Activated T-helper 1 cell treated with anti-CD3 and anti-CD28 coated beads, Interleukin-12 subunit alpha, Interleukin-12 subunit beta, Interleukin-2, Interleukin-4 antibody, amounts not matched to agents 30 ng/mL and 10 ng/mL and 1 ng/mL, durations not matched to agents 14 hours and 24 hours and 36 hours (primary cell): ENCODE measurements around the gene ECT2. TPM values are rescaled to one million over a fixed set of nuclear protein-coding genes. Genes with fewer than 3 reads are reported as not detected.

ENCODE experiments used
- DNase-seq: peaks from one replicate; pipeline ENCODE4 v3.0.0; 2021; ENCODE audit warnings: low spot score
- H3K27ac Mint-ChIP-seq: one replicate; pipeline ENCODE4 v1.8.0; 2021; ENCODE audit warnings: mild to moderate bottlenecking, mixed read lengths
- H3K27me3 Mint-ChIP-seq: one replicate; pipeline ENCODE4 v1.8.0; 2022; ENCODE audit warnings: mild to moderate bottlenecking, moderate library complexity, mixed read lengths; ENCODE audit not compliant: insufficient read depth
- H3K36me3 Mint-ChIP-seq: one replicate; pipeline ENCODE4 v1.8.0; 2021; ENCODE audit warnings: low read depth, mixed read lengths
- H3K4me1 Mint-ChIP-seq: one replicate; pipeline ENCODE4 v1.8.0; 2021; ENCODE audit warnings: low read depth, mixed read lengths
- H3K4me3 Mint-ChIP-seq: one replicate; pipeline ENCODE4 v1.8.0; 2021; ENCODE audit warnings: mild to moderate bottlenecking, moderate library complexity, mixed read lengths
- H3K9me3 Mint-ChIP-seq: one replicate; pipeline ENCODE4 v1.8.0; 2021; ENCODE audit warnings: mixed read lengths
- intact Hi-C: fragments of 100-400 bp; cut with micrococcal nuclease; formaldehyde crosslinking; loops from one replicate; pipeline ENCODE4 v1.15.1; 2024
- total RNA-seq: library from RNA; stranded (reverse); gene quantifications from 2 replicates; pipeline ENCODE4 v1.2.3, GENCODE V29; 2022

Gene ECT2
- total RNA-seq, 1 donor from 2014 or later, result 34.5 TPM

DNA sequence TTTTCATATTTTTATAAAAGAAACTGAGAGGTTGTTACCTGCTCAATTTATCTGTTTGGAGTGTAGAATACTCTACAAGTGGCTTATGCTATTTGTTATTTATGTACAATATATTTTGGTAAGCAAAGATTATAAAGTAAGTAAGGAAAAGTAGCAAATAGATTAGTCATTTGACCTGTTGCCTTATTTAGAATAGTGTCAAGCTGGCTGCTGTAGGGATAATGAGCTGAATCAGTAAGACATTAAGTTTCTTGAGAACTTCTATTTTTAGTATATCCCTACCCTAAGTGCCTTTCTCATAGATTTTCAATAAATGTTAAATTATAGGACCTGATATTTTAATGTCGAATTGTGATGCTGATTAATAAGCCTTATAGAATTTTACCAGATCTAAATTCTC is 37.2 kb downstream of the ECT2 start:
- Mint-ChIP-seq H3K27me3 (no peaks in the 10 kb centered on the region), H3K4me1 (peaks cover 6% of the 10 kb centered on the region), H3K36me3 (peaks cover 44% of the 10 kb centered on the region), H3K9me3 (no peaks in the 10 kb centered on the region), H3K27ac (no peak overlapping the region), H3K4me3 (no peak overlapping the region)
- intact Hi-C loops, result no loop called here
- DNase-seq, result no peak

DNA sequence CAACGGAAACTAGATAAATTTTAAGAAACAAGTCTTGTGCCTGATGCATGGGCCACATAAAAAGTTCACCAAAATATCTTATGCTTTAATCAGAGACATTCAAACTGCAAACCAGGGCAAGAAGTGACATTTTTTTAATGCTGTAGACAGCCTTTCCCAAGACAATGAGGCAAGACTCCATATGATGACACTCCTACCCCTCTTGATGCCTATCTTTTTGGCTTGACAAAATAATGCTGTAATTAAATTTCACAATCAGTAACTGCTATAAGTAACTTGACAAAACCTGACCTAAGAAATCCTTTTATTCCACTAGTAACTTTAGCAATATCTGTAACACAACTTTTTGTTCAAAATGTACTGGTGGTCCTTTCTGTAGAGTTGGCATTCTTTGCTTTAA is 48.7 kb downstream of the ECT2 start:
- peaks cover 19% of the 10 kb centered on the region for H3K36me3 Mint-ChIP-seq
- peaks cover 11% of the 10 kb centered on the region for H3K4me1 Mint-ChIP-seq
- H3K27ac Mint-ChIP-seq, result no peak overlapping the region
- intact Hi-C loops, result no loop called here
- DNase-seq, result no peak
- no peaks in the 10 kb centered on the region for H3K27me3 Mint-ChIP-seq
- no peaks in the 10 kb centered on the region for H3K9me3 Mint-ChIP-seq
- H3K4me3 Mint-ChIP-seq, result no peak overlapping the region

DNA sequence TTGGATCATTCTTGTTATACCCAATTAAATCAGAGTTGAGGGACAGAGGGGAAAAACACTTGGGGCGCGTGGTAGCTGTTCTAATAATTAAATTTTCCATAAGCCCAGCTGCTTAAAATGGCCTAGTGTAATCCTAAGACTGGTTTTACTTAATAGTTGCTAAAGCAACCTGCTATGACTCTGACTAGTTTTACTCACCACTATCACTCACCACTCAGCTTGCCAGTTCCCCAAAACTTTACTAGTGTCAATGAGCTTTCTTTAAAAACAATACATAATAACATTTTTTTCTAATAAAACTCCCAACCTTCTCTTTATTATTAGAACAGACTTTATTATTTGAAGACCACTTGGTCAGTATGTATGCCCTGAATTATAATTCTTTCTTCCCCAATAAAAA is 49.6 kb downstream of the ECT2 start:
- no peak overlapping the region for H3K27ac Mint-ChIP-seq
- H3K4me3 Mint-ChIP-seq, result no peak overlapping the region
- intact Hi-C loops, result no loop called here
- peaks cover 21% of the 10 kb centered on the region for H3K36me3 Mint-ChIP-seq
- H3K4me1 Mint-ChIP-seq, result peaks cover 11% of the 10 kb centered on the region
- H3K27me3 Mint-ChIP-seq, result no peaks in the 10 kb centered on the region
- H3K9me3 Mint-ChIP-seq, result no peaks in the 10 kb centered on the region
- DNase-seq, result no peak

- H3K27me3 Mint-ChIP-seq, result no peaks in the 10 kb centered on the region
- peaks cover 27% of the 10 kb centered on the region for H3K36me3 Mint-ChIP-seq
- DNase-seq, result no peak
- intact Hi-C loops, result no loop called here
- peak overlapping the region; percentile 14 for H3K27ac Mint-ChIP-seq
- no peaks in the 10 kb centered on the region for H3K9me3 Mint-ChIP-seq
- peaks cover 11% of the 10 kb centered on the region for H3K4me1 Mint-ChIP-seq
- no peak overlapping the region for H3K4me3 Mint-ChIP-seq
Measured at GRCh38 chr3:172803489-172803888, 53.0 kb downstream of the ECT2 start.

GRCh38 chr3:172804323-172804722 is 53.8 kb downstream of the ECT2 start:
- H3K36me3 Mint-ChIP-seq, result peaks cover 26% of the 10 kb centered on the region
- H3K27ac Mint-ChIP-seq, result no peak overlapping the region
- DNase-seq, result no peak
- H3K27me3 Mint-ChIP-seq, result no peaks in the 10 kb centered on the region
- H3K9me3 Mint-ChIP-seq, result no peaks in the 10 kb centered on the region
- no peak overlapping the region for H3K4me3 Mint-ChIP-seq
- intact Hi-C loops, result no loop called here
- H3K4me1 Mint-ChIP-seq, result peaks cover 11% of the 10 kb centered on the region

DNA sequence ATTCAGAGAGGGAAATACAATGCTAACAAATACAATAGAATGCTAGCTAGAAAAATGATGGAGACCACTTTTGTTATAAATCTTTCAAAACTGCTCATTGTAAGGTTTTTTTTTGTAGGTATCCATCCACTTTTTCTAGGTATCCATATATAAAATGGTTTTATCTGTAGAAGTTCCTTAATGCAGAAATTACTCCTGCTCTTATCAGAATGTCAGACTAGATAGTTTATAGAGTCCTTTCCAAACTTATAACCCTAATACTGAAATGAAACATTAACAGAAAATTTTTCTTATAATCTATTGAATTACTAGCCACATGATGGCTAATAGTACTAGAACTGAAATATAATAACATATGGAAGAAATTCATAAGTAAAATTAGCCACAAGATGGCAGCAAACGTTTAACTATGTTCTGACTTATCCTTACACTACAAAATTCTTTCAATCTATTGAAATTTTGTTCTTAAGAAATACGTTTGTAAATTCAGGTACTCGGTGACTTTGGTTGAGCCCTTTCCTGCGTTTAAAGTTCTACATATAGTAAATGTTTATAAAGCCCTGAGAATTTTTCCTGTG is 58.5 kb downstream of the ECT2 start:
- H3K4me1 Mint-ChIP-seq, result no peaks in the 10 kb centered on the region
- intact Hi-C loops, result no loop called here
- DNase-seq, result no peak
- H3K36me3 Mint-ChIP-seq, result peaks cover 23% of the 10 kb centered on the region
- H3K27ac Mint-ChIP-seq, result no peak overlapping the region
- no peaks in the 10 kb centered on the region for H3K27me3 Mint-ChIP-seq
- H3K4me3 Mint-ChIP-seq, result no peak overlapping the region
- no peaks in the 10 kb centered on the region for H3K9me3 Mint-ChIP-seq

DNA sequence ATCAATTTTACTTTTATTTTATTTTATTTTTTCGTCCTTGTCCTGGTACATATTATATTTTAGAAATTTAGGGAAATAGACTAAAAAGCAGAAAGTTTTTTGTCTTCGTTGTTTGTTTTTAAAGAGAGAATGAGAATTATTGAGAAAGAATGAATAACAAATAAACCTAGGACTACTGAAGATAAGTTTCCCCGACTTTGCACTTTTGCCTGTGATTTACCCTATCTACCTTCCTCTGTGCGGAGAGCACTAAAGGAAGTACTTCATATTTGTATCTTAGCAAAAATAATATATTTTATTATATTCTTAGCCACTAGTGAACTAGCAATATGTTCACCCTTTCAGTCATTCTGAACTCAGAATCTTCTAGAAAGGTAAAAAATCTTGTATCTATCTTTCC is 60.6 kb downstream of the ECT2 start:
- Mint-ChIP-seq H3K4me1 (no peaks in the 10 kb centered on the region), H3K27me3 (no peaks in the 10 kb centered on the region), H3K9me3 (no peaks in the 10 kb centered on the region), H3K27ac (no peak overlapping the region), H3K4me3 (no peak overlapping the region), H3K36me3 (peaks cover 17% of the 10 kb centered on the region)
- intact Hi-C loops, result no loop called here
- DNase-seq, result no peak

- no peaks in the 10 kb centered on the region for H3K9me3 Mint-ChIP-seq
- H3K27ac Mint-ChIP-seq, result no peak overlapping the region
- DNase-seq, result no peak
- H3K4me1 Mint-ChIP-seq, result no peaks in the 10 kb centered on the region
- intact Hi-C loops, result no loop called here
- H3K36me3 Mint-ChIP-seq, result peaks cover 17% of the 10 kb centered on the region
- H3K27me3 Mint-ChIP-seq, result no peaks in the 10 kb centered on the region
- H3K4me3 Mint-ChIP-seq, result no peak overlapping the region
Measured at GRCh38 chr3:172813462-172813861, 62.9 kb downstream of the ECT2 start.

DNA sequence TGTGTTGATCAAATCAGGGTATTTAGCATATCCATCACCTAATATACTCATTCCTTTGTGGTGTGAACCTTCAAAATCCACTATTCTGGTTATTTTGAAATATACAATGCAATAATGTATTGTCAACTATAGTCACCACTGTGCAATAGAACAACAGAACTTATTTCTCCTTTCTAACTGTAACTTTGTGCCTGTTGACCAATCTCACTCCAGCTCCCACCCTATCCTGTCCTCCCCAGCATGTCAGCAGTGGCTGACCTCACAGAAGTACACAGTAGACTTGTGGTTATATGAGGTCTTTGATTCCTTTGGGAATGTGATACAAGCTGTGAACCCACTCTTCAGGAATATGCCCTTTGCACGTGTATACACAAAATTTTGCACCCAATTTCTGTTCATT is 64.2 kb downstream of the ECT2 start:
- Mint-ChIP-seq H3K4me3 (no peak overlapping the region), H3K4me1 (no peaks in the 10 kb centered on the region), H3K27me3 (no peaks in the 10 kb centered on the region), H3K36me3 (peaks cover 16% of the 10 kb centered on the region), H3K27ac (no peak overlapping the region), H3K9me3 (no peaks in the 10 kb centered on the region)
- DNase-seq, result no peak
- intact Hi-C loops, result no loop called here

DNA sequence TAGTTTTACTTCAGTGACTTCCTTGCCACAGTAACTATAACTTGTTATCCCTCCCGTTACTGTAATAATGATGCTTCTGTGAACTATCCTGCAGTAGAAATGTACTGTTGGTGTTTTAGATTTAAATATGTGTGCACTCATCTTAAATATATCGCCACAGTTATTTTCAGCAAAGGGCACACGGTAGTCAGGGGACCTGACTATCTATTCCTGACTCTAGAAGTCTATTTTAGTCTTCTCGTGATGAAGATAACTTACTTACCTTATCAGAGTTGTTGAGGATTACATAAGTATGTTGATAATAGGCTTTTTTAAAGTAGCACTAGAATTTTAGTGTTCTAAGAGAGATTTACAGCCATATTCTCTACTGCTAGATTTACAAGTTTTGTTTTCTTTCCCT is 65.3 kb downstream of the ECT2 start:
- Mint-ChIP-seq H3K36me3 (peaks cover 18% of the 10 kb centered on the region), H3K27me3 (no peaks in the 10 kb centered on the region), H3K4me3 (no peak overlapping the region), H3K27ac (no peak overlapping the region), H3K4me1 (no peaks in the 10 kb centered on the region), H3K9me3 (no peaks in the 10 kb centered on the region)
- intact Hi-C loops, result no loop called here
- no peak for DNase-seq

DNA sequence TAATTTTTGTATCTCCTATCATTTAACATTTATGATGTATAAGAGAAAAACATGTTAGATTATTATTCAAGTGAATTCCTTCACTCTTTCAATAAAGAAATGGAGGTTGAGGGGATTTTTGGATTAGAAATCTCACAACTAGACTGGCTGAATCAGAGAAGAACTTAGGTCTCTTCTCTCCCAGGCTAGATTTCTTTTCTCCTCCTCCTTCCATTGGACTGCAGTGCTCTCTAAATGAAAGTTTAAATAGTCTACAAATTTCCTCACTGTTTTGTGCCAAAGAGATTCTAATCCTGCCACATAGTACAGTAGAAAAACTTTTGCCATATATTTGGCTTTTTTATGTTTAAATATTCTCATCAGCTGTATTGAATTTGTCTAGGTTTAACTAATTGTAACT is 65.8 kb downstream of the ECT2 start:
- no peaks in the 10 kb centered on the region for H3K4me1 Mint-ChIP-seq
- intact Hi-C loops, result no loop called here
- H3K27me3 Mint-ChIP-seq, result no peaks in the 10 kb centered on the region
- DNase-seq, result no peak
- no peaks in the 10 kb centered on the region for H3K9me3 Mint-ChIP-seq
- H3K36me3 Mint-ChIP-seq, result peaks cover 18% of the 10 kb centered on the region
- H3K27ac Mint-ChIP-seq, result no peak overlapping the region
- H3K4me3 Mint-ChIP-seq, result no peak overlapping the region

- Mint-ChIP-seq H3K4me1 (no peaks in the 10 kb centered on the region), H3K27ac (no peak overlapping the region), H3K27me3 (no peaks in the 10 kb centered on the region), H3K9me3 (no peaks in the 10 kb centered on the region), H3K4me3 (no peak overlapping the region), H3K36me3 (peaks cover 20% of the 10 kb centered on the region)
- DNase-seq, result no peak
- intact Hi-C loops, result no loop called here
Measured at GRCh38 chr3:172816968-172817367, 66.4 kb downstream of the ECT2 start.

GRCh38 chr3:172820492-172820891 is 70.0 kb downstream of the ECT2 start:
- H3K36me3 Mint-ChIP-seq, result peaks cover 23% of the 10 kb centered on the region
- no peaks in the 10 kb centered on the region for H3K4me1 Mint-ChIP-seq
- no peaks in the 10 kb centered on the region for H3K27me3 Mint-ChIP-seq
- H3K27ac Mint-ChIP-seq, result no peak overlapping the region
- H3K9me3 Mint-ChIP-seq, result peaks cover 3% of the 10 kb centered on the region
- H3K4me3 Mint-ChIP-seq, result no peak overlapping the region
- DNase-seq, result no peak
- intact Hi-C loops, result no loop called here

DNA sequence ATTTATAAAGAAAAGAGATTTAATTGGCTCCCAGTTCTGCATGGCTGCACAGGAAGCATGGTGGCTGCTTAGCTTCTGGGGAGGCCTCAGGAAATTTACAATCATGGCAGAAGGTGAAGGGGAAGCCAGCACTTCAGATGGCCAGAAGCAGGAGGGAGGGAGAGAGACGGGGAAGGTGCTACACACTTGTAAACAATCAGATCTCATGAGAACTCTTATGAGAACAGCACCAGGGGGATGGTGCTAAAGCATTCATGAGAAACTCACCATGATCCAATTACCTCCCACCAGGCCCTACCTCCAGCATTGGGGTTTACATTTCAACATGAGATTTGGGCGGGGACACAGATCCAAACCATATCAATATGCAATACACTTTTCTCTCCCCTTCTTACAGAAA is 73.7 kb downstream of the ECT2 start:
- H3K4me3 Mint-ChIP-seq, result no peak overlapping the region
- H3K27ac Mint-ChIP-seq, result no peak overlapping the region
- peaks cover 4% of the 10 kb centered on the region for H3K9me3 Mint-ChIP-seq
- no peaks in the 10 kb centered on the region for H3K4me1 Mint-ChIP-seq
- intact Hi-C loops, result no loop called here
- no peaks in the 10 kb centered on the region for H3K27me3 Mint-ChIP-seq
- no peak for DNase-seq
- peaks cover 12% of the 10 kb centered on the region for H3K36me3 Mint-ChIP-seq
